OCI-LY1 (cell line): ENCODE results near the gene PEAR1.

Source experiments
- CTCF ChIP-seq: fragments of 200-600 bp; sonication (generic), shearing (Covaris generic); IDR thresholded peaks from 2 replicates; pipeline ENCODE4 v1.5.1; 2017; ENCODE audit warnings: mild to moderate bottlenecking, antibody characterized with exemption, low read length, moderate library complexity, mixed read lengths
- EZH2 ChIP-seq: fragments of 200-600 bp; sonication (generic), shearing (Covaris generic); IDR thresholded peaks from 2 replicates; pipeline ENCODE4 v1.8.0; 2017; ENCODE audit warnings: borderline replicate concordance, mixed run types, mild to moderate bottlenecking, antibody characterized with exemption, low read length, moderate library complexity, mixed read lengths

GRCh38 chr1:156866249-156866909 lies 27.1 kb upstream of the PEAR1 start:
- TF ChIP-seq CTCF (no peak), EZH2 (no peak)
